WERI-Rb-1 (cell line): ENCODE results near the gene ZBTB8B.
"Not testable (repeated sequence)": the region's sequence is repeated elsewhere in the genome, so short reads cannot be mapped to it uniquely, and the experiment has no call there.

Experiments
- DNase-seq: peaks from one replicate; pipeline ENCODE4 v3.0.0-alpha.2; 2020
- H3K27ac ChIP-seq: fragments of 250-450 bp; sonication (Bioruptor Pico); 2 replicates; pipeline ENCODE4 v1.5.1; 2020; ENCODE audit warnings: mild to moderate bottlenecking, moderate library complexity
- H3K27me3 ChIP-seq: fragments of 250-450 bp; sonication (Bioruptor Pico); 2 replicates; pipeline ENCODE4 v1.5.1; 2021; ENCODE audit warnings: mild to moderate bottlenecking, low read depth, moderate library complexity; ENCODE audit not compliant: insufficient read depth, severe bottlenecking
- H3K36me3 ChIP-seq: fragments of 250-450 bp; sonication (Bioruptor Pico); 2 replicates; pipeline ENCODE4 v1.5.1; 2020; ENCODE audit warnings: mild to moderate bottlenecking, moderate library complexity
- H3K4me3 ChIP-seq: 2 replicates; pipeline ENCODE4 v1.5.1; 2011; ENCODE audit warnings: low read depth, mild to moderate bottlenecking, control low read depth, low read length
- H3K9me3 ChIP-seq: fragments of 250-450 bp; sonication (Bioruptor Pico); 2 replicates; pipeline ENCODE4 v1.5.1; 2021; ENCODE audit warnings: mild to moderate bottlenecking, moderate library complexity; ENCODE audit not compliant: severe bottlenecking
- CTCF ChIP-seq: IDR thresholded peaks from 2 replicates; pipeline ENCODE4 v1.5.1; 2011; ENCODE audit warnings: low read depth, mild to moderate bottlenecking, control low read depth, inconsistent platforms, low read length

Gene ZBTB8B

GRCh38 chr1:32480003-32480402 lies 15.1 kb downstream of the ZBTB8B start:
- Histone ChIP-seq H3K36me3 (peaks cover 8% of the 10 kb centered on the region), H3K4me3 (no peak overlapping the region), H3K27ac (no peak overlapping the region), H3K27me3 (no peaks in the 10 kb centered on the region), H3K9me3 (no peaks in the 10 kb centered on the region)
- no peak for TF ChIP-seq CTCF
- DNase-seq = no peak

- H3K27ac ChIP-seq = no peak overlapping the region
- no peak for DNase-seq
- H3K9me3 ChIP-seq = no peaks in the 10 kb centered on the region
- no peaks in the 10 kb centered on the region for H3K27me3 ChIP-seq
- TF ChIP-seq CTCF = no peak
- H3K36me3 ChIP-seq = peaks cover 8% of the 10 kb centered on the region
- H3K4me3 ChIP-seq = no peak overlapping the region
These were observed 15.9 kb downstream of the ZBTB8B start for GRCh38 chr1:32480761-32481160.

- not testable (repeated sequence) for H3K4me3 ChIP-seq, H3K27me3 ChIP-seq, DNase-seq, H3K27ac ChIP-seq, H3K9me3 ChIP-seq
- H3K36me3 ChIP-seq = peaks cover 14% of the 10 kb centered on the region
These were observed 16.9 kb downstream of the ZBTB8B start for GRCh38 chr1:32481788-32482187.

GRCh38 chr1:32485554-32486255 lies 20.8 kb downstream of the ZBTB8B start:
- no peak for DNase-seq
- H3K9me3 ChIP-seq = no peaks in the 10 kb centered on the region
- no peak for TF ChIP-seq CTCF
- peaks cover 16% of the 10 kb centered on the region for H3K36me3 ChIP-seq
- no peak overlapping the region for H3K4me3 ChIP-seq
- no peaks in the 10 kb centered on the region for H3K27me3 ChIP-seq
- H3K27ac ChIP-seq = no peak overlapping the region

- DNase-seq = no peak
- no peak overlapping the region for H3K27ac ChIP-seq
- H3K9me3 ChIP-seq = no peaks in the 10 kb centered on the region
- H3K27me3 ChIP-seq = no peaks in the 10 kb centered on the region
- TF ChIP-seq CTCF = no peak
- peaks cover 16% of the 10 kb centered on the region for H3K36me3 ChIP-seq
- H3K4me3 ChIP-seq = no peak overlapping the region
These were observed 21.7 kb downstream of the ZBTB8B start for GRCh38 chr1:32486463-32487113.

- no peaks in the 10 kb centered on the region for H3K9me3 ChIP-seq
- TF ChIP-seq CTCF = no peak
- H3K36me3 ChIP-seq = peaks cover 16% of the 10 kb centered on the region
- H3K4me3 ChIP-seq = no peak overlapping the region
- no peak overlapping the region for H3K27ac ChIP-seq
- DNase-seq = no peak
- H3K27me3 ChIP-seq = no peaks in the 10 kb centered on the region
These were observed 22.3 kb downstream of the ZBTB8B start for GRCh38 chr1:32487182-32487581.
